ENCODE data around the gene TXNDC17.

The TXNDC17 gene

DNA sequence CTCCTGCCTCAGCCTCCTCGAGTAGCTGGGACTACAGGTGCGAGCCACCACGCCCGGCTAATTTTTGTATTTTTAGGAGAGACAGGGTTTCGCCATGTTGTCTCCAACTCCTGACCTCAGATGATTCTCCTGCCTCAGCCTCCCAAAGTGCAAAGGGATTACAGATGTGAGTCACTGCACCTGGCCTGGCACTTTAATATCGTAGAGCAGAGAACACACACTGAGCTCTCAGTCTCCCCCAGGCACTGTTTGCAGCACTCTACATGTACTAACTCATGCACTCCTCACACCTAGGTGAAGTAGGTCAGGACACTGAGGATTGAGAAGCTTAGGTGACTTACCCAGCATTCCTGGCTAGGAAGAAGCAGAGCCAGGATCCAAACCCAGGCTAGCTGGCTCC, 25.7 kb downstream of the TXNDC17 start:
- no peak for TF ChIP-seq MYC (IDR thresholded peaks at IDR 0.05; ENCODE audit: low read depth, low read length)
- TF ChIP-seq, protein P1, sequence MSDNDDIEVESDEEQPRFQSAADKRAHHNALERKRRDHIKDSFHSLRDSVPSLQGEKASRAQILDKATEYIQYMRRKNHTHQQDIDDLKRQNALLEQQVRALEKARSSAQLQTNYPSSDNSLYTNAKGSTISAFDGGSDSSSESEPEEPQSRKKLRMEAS (IDR thresholded peaks at IDR 0.05; ENCODE audit: low read depth, low read length): no peak
- TF ChIP-seq POLR2A (IDR thresholded peaks at IDR 0.05; ENCODE audit: extremely low read depth, insufficient read length): no peak
- TF ChIP-seq, protein P2, sequence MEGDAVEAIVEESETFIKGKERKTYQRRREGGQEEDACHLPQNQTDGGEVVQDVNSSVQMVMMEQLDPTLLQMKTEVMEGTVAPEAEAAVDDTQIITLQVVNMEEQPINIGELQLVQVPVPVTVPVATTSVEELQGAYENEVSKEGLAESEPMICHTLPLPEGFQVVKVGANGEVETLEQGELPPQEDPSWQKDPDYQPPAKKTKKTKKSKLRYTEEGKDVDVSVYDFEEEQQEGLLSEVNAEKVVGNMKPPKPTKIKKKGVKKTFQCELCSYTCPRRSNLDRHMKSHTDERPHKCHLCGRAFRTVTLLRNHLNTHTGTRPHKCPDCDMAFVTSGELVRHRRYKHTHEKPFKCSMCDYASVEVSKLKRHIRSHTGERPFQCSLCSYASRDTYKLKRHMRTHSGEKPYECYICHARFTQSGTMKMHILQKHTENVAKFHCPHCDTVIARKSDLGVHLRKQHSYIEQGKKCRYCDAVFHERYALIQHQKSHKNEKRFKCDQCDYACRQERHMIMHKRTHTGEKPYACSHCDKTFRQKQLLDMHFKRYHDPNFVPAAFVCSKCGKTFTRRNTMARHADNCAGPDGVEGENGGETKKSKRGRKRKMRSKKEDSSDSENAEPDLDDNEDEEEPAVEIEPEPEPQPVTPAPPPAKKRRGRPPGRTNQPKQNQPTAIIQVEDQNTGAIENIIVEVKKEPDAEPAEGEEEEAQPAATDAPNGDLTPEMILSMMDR (IDR thresholded peaks at IDR 0.05; ENCODE audit: low read depth, low read length): no peak
- no peak for DNase-seq (ENCODE audit: low read depth)
- H3K4me3 ChIP-seq (ENCODE audit: low read depth, low read length): no peak overlapping the region

DNA sequence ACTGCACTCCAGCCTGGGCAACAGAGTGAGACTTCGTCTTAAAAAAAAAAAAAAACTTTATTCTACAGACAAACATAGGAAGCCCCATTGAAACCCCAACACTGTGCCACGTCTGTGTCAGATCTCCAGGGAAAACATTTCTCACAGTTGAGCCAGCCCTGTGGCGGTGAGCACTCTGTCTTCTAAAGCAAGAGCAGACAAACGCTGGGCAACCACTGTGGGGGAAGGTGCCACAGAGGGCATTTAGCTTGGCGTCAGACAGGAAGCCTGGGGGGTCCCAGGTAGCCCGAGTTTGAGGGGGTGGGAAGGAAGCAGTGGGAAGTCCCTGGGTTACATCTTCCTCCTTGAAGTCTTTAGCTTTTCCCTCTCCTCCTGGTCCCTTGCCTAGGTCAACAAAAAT, 26.7 kb downstream of the TXNDC17 start:
- TF ChIP-seq POLR2A (IDR thresholded peaks at IDR 0.05; ENCODE audit: extremely low read depth, insufficient read length) (no peak), MYC (IDR thresholded peaks at IDR 0.05; ENCODE audit: low read depth, low read length) (no peak)
- TF ChIP-seq, protein P2 (IDR thresholded peaks at IDR 0.05; ENCODE audit: low read depth, low read length): no peak
- TF ChIP-seq, protein P1 (IDR thresholded peaks at IDR 0.05; ENCODE audit: low read depth, low read length): no peak
- no peak overlapping the region for H3K4me3 ChIP-seq (ENCODE audit: low read depth, low read length)
- DNase-seq (ENCODE audit: low read depth): peak; percentile 17

DNA sequence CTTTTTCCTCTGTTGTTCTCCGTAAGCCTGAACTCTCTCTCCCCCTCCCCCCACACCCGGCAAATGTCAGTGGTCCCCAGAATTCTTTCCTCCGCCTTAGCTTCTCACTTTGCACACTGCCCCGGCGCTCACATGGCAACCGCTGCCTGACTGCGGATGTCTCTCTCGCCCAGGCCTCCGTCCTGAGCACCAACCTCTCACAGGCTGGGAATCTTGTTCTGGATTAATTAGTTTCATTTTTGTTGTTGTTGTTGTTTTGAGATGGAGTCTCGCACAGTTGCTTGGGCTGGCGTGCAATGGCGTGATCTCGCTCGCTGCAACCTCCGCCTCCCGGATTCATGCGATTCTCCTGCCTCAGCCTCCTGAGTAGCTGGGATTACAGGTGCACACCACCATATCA, 27.4 kb downstream of the TXNDC17 start:
- H3K4me3 ChIP-seq (ENCODE audit: low read depth, low read length): no peak overlapping the region
- no peak for DNase-seq (ENCODE audit: low read depth)
- TF ChIP-seq, protein P1 (IDR thresholded peaks at IDR 0.05; ENCODE audit: low read depth, low read length): no peak
- TF ChIP-seq POLR2A (IDR thresholded peaks at IDR 0.05; ENCODE audit: extremely low read depth, insufficient read length): no peak
- TF ChIP-seq MYC (IDR thresholded peaks at IDR 0.05; ENCODE audit: low read depth, low read length): no peak
- TF ChIP-seq, protein P2 (IDR thresholded peaks at IDR 0.05; ENCODE audit: low read depth, low read length): no peak

DNA sequence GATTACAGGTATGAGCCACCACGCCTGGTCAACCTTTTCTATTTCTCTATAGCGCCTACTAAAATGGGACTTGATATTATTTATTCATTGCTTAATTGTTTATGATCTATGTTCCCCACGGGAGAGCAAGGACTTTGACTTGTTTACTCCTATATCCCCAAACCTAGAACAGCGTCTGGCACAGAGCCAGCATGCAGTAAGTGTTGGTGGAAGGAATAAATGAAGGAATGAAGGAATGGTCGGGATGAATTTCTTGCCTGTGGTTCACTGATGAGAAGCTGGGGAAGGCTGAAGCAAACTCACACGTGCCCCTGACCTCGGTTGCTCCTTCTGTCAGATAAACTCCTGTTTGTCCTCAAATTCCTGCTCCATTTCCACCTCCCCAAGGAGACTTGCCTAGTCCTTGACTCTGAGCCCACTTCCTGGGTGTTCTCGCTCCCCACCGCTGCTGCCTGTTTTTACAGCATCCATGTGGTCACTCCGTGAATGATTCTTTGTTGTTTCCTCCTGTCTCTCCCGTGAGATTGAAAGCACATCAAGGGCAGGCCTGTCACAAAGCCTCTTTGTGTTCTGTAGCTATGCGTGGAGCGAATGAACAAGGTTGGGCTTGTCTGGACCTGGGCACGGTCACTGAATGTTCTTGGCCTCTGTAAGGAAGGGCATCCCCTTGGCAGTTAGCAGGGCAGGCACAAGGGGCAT, 28.0 kb downstream of the TXNDC17 start:
- no peak overlapping the region for H3K4me3 ChIP-seq (ENCODE audit: low read depth, low read length)
- no peak for TF ChIP-seq POLR2A (IDR thresholded peaks at IDR 0.05; ENCODE audit: extremely low read depth, insufficient read length)
- TF ChIP-seq, protein P2 (IDR thresholded peaks at IDR 0.05; ENCODE audit: low read depth, low read length): no peak
- no peak for TF ChIP-seq MYC (IDR thresholded peaks at IDR 0.05; ENCODE audit: low read depth, low read length)
- TF ChIP-seq, protein P1 (IDR thresholded peaks at IDR 0.05; ENCODE audit: low read depth, low read length): no peak
- no peak for DNase-seq (ENCODE audit: low read depth)

DNA sequence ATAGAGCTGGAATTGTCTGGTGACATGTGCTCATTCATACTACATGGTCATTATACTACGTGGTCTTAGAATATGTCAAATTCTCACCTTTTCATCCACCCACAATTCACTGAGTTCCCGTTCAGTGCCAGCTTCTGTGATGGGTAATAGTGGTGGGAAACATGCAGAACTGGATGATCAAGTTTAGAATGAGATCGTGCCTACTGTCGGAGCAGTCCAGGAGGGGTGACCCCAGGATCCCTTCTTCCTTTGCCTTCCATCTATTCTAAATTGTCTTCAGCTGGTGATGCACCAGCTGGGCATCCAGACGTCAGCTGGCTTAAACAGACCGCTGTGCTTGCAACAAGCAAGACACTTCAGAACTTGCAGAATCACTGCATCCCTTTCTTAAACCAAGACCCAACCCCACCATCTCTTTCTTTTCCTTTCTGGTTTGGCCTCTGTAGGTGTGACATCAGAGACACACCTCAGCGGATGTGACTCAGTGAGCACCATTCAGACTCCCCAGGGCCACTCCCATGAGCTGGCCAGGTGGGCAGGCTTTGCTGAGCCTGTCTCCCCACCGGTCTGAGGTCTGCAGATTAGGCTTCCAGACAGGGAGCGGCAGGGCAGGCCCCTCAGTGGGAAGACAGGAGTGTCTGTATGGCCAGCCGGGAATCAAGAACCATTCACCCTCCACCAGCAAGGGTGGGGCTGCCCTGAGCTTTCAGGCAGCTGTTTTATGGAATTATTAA, 28.8 kb downstream of the TXNDC17 start:
- TF ChIP-seq POLR2A (IDR thresholded peaks at IDR 0.05; ENCODE audit: extremely low read depth, insufficient read length) (no peak), MYC (IDR thresholded peaks at IDR 0.05; ENCODE audit: low read depth, low read length) (no peak)
- TF ChIP-seq, protein P1 (IDR thresholded peaks at IDR 0.05; ENCODE audit: low read depth, low read length): no peak
- TF ChIP-seq, protein P2 (IDR thresholded peaks at IDR 0.05; ENCODE audit: low read depth, low read length): no peak
- no peak overlapping the region for H3K4me3 ChIP-seq (ENCODE audit: low read depth, low read length)
- no peak for DNase-seq (ENCODE audit: low read depth)

All from NB4 (cell line).